IPS-18a (cell line): ENCODE measurements around the gene PMVK.
"Not testable (repeated sequence)": the region's sequence is repeated elsewhere in the genome, so short reads cannot be mapped to it uniquely, and the experiment has no call there.

ENCODE experiments used
- H3K27ac ChIP-seq: one replicate; pipeline ENCODE4 v1.5.1; 2013; ENCODE audit warnings: low read length
- H3K27me3 ChIP-seq: one replicate; pipeline ENCODE4 v1.6.1; 2013; ENCODE audit warnings: mild to moderate bottlenecking, low read length; ENCODE audit not compliant: control insufficient read depth, insufficient read depth
- H3K36me3 ChIP-seq: one replicate; pipeline ENCODE4 v1.6.1; 2013; ENCODE audit warnings: low read depth, low read length; ENCODE audit not compliant: control insufficient read depth
- H3K4me1 ChIP-seq: one replicate; pipeline ENCODE4 v1.6.1; 2013; ENCODE audit warnings: low read depth, low read length; ENCODE audit not compliant: control insufficient read depth
- H3K4me3 ChIP-seq: one replicate; pipeline ENCODE4 v1.5.1; 2013; ENCODE audit warnings: low read length
- H3K9ac ChIP-seq: one replicate; pipeline ENCODE4 v1.6.1; 2013; ENCODE audit warnings: mild to moderate bottlenecking, low read length, moderate library complexity
- H3K9me3 ChIP-seq: one replicate; pipeline ENCODE4 v1.6.1; 2013; ENCODE audit warnings: low read depth, low read length; ENCODE audit not compliant: control insufficient read depth

PMVK gene

DNA sequence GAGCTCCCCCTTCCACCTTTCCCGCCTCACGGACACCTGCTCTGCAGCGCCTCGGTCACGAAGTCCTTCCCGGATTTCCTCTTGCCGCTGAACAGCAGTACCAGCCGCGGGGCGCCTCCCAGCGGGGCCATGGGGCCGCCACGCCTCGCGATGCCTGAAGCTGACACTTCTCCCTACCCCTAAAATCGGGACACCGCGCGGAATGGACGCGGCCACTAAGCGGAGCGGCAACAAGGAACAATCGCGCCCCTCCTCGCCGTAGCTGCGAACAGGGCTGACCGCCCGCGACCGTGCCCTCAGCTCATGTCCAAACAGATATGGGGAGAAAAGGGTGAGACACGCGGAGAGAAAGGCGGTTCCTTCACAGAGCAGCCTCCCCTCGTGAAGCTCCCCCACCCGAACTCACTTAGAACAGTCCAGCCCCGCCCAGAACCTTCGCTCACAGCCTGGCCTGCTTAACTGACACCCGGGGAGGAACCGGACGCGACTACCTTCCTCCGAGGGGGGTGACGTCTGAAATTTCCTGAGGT is at the start of gene PMVK:
TSS of gene PMVK (minus strand) at position 165 of the 530 bp plus-strand sequence. CDS start at position 131, 34 bp downstream.
- Histone ChIP-seq H3K4me3 (peak within 1 kb of the TSS; percentile 90), H3K27me3 (no peaks in the 10 kb centered on the region), H3K9me3 (no peaks in the 10 kb centered on the region), H3K27ac (peak within 1 kb of the TSS; percentile 100), H3K4me1 (peaks cover 12% of the 10 kb centered on the region), H3K9ac (peak within 1 kb of the TSS; percentile 95), H3K36me3 (no peaks in the 10 kb centered on the region)

DNA sequence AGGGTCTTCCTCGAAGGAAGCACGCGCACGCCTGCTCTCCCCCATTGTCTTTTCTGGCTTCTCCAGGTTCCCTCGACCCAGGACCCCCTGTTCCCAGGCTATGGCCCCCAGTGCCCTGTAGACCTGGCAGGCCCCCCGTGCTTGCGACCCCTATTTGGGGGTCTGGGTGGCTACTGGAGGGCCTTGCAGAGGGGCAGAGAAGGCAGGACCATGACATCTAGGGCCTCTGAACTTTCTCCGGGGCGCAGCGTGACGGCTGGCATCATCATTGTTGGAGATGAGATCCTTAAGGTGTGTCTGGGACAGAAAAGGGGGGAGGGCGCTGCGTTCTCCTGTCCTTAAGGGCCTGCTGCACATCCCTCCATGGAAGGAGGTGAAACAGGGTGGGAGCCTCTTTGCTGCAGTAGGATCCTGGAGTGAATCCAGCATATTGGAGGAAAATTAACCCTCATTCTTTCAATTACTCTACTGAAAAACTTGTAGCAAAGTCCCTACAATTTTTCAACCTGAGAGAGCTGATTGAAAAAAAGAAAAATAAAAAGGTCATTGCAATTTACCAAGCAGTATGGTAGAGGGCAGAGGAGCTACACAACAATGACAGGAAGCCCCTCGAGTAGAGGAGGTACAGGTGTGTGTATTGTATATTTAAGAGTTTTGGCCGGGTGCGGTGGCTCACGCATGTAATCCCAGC is 47.4 kb upstream of the PMVK start:
- H3K36me3 ChIP-seq: peaks cover 31% of the 10 kb centered on the region
- peak overlapping the region; percentile 98 for H3K4me3 ChIP-seq
- peaks cover 6% of the 10 kb centered on the region for H3K4me1 ChIP-seq
- no peaks in the 10 kb centered on the region for H3K27me3 ChIP-seq
- peak overlapping the region; percentile 99 for H3K9ac ChIP-seq
- H3K27ac ChIP-seq: peak overlapping the region; percentile 74
- no peaks in the 10 kb centered on the region for H3K9me3 ChIP-seq

DNA sequence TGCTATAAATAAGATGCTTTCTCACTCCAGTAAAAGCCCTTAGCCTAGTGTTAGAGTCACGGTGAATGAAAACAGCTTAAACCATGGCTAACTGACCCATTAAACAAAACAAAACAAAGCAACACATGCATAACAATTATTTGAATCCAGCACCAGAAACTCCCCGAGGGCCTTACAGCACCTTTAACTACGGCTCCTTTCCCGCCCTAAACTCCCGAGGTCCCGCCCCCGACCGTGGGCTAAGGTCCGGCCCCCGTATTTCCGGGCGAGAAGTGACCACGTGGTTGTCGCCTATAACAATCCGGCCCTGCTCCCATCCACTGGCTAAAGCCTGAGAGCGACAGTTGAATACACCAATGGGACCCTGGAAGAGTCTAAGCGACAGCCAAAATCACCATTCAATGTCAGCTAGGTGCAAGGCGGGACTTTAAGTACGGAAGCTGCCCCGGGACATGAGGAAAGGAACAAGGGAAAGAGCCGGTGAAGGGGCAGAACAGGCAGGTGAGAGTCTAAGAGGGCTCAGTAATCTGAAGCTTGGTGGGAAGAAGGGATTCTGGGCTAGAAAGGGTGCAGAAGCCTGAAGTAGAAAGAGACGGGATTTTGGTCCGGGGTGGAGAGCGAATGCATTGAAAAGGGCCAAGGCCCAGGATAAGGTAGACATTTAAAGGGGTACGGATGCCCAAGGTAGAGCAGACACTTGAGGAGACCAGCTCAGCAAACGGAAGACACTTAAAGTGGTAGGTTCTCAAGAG is 46.6 kb upstream of the PMVK start, which contains the start of gene FLAD1:
TSS of gene FLAD1 (plus strand) at position 448 of the 752 bp plus-strand sequence. CDS start 351 bp downstream, outside the sequence.
- Histone ChIP-seq H3K27me3 (no peaks in the 10 kb centered on the region), H3K27ac (peak within 1 kb of the TSS; percentile 92), H3K36me3 (peaks cover 29% of the 10 kb centered on the region), H3K9ac (peak within 1 kb of the TSS; percentile 99), H3K4me3 (peak within 1 kb of the TSS; percentile 98), H3K4me1 (peaks cover 6% of the 10 kb centered on the region), H3K9me3 (no peaks in the 10 kb centered on the region)

DNA sequence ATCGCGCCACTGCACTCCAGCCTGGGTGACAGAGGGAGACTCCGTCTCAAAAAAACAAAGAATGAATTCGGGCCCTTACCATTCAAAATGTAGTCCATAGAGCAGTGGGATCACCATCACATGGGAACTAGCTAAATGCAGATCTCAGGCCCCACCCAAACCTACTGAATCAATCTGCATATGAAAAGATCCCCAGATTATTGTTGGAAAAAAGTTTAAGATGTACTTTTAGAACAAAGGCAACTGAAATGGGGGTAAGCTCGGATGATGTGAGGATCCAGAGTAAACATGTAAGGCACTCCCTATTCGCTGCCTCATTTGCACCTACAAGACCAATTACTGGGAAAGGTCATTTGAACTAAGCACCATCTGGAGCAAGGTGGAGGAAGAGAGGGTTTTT is 45.8 kb upstream of the PMVK start:
- Histone ChIP-seq H3K27ac (peak overlapping the region; percentile 92), H3K9ac (peak overlapping the region; percentile 91), H3K4me1 (peaks cover 6% of the 10 kb centered on the region), H3K4me3 (peak overlapping the region; percentile 75), H3K36me3 (peaks cover 26% of the 10 kb centered on the region), H3K27me3 (no peaks in the 10 kb centered on the region), H3K9me3 (no peaks in the 10 kb centered on the region)

DNA sequence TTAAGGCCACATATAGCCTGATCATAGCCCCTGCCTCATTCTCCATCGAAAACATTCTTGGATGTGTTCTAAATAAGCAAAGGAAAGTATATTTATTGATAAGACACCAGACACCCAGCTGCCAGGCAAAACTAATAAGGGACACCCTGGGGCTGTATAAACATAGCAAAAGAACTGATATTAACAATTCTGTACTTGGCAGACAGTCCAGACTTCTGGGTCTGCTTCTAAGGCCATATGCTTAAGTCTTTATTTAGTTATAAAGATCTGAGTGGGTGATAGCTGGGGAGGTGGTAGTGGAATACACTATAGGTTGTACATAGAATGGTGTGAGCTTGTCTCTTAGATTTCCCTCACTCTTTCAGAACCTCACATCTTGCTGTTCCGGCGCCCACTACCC is 41.8 kb upstream of the PMVK start:
- Histone ChIP-seq H3K4me1 (peaks cover 18% of the 10 kb centered on the region), H3K27ac (no peak overlapping the region), H3K9me3 (no peaks in the 10 kb centered on the region), H3K36me3 (peaks cover 23% of the 10 kb centered on the region), H3K27me3 (no peaks in the 10 kb centered on the region), H3K4me3 (no peak overlapping the region), H3K9ac (no peak overlapping the region)

DNA sequence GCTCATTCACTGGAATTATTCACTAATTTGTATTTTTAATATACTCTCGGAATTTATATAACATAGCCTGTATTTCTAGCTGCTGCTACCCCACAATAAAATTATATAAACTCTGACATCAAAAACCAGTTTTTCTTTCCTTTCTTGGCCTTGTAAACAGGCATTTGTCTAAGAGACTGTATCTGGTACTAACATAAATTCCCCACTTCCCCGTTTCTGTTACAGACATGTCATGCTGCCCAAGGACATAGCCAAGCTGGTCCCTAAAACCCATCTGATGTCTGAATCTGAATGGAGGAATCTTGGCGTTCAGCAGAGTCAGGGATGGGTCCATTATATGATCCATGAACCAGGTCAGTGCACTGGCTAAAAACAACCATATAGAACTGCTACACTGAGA is 41.2 kb upstream of the PMVK start:
- H3K9me3 ChIP-seq, H3K9ac ChIP-seq, H3K27me3 ChIP-seq, H3K4me3 ChIP-seq, H3K27ac ChIP-seq: not testable (repeated sequence)
- Histone ChIP-seq H3K36me3 (peaks cover 23% of the 10 kb centered on the region), H3K4me1 (peaks cover 21% of the 10 kb centered on the region)

DNA sequence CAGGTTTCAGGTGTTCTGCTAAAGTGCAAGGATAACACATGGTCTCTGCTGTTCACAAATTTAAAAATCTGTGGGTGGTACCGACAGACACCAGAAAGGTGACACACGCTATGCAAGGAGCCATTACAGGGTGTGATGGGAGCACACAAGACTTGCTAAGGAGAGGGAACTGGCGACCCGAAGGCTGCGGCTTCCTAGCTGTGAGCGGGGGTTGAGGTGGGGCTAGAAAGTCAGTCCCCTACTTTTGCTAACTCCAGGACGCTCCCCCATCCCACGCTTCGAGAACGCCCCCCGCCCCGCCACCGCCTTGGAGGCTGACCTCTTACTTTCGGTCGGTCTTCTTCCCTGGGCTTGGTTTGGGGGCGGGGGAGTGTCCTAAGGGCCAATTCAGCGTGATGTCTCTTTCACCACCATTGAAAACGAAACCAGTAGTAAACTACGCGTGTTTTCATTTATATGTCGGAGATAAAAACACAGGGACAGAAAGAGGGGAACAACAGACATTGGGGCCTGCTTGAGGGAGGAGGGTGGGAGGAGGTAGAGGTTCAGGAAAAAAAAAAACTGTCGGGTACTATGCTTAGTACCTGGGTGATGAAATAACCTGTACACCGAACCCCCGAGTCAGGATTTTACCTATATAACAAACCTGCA is 39.0 kb upstream of the PMVK start:
- Histone ChIP-seq H3K27me3 (no peaks in the 10 kb centered on the region), H3K9ac (peak overlapping the region; percentile 91), H3K4me1 (peaks cover 27% of the 10 kb centered on the region), H3K4me3 (peak overlapping the region; percentile 90), H3K9me3 (no peaks in the 10 kb centered on the region), H3K27ac (peak overlapping the region; percentile 75), H3K36me3 (peaks cover 20% of the 10 kb centered on the region)

DNA sequence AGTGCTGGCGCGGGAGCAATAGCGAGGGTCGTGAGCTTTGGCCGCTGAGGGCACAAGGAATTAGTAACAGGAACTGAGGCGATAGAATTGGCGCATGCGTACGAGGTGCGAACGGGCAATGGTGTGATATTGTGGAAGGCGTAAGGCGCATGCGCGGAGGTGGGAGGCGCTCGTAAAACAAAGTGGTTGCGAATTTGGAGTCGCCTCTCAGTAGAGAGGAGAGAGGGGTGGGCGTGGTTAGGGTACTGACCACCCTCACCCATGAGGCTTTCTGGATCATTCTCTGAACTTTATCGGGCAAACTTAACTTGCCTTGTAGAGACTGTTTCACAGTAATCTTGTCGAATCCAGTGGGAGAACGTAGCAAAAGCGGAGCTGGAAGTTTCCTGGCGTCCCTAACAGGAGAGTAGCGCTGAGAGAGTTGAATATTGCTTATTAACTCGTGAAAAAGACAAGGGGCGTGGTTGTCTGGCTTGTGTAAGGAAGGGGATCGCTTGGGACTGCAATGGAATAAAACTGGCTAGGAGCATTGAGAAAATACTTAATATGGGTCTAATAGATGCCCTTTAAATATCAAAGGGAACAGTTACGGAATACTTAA is 38.4 kb upstream of the PMVK start:
- Histone ChIP-seq H3K4me1 (peaks cover 27% of the 10 kb centered on the region), H3K36me3 (peaks cover 20% of the 10 kb centered on the region), H3K9ac (peak overlapping the region; percentile 91), H3K27ac (peak overlapping the region; percentile 75), H3K4me3 (peak overlapping the region; percentile 90), H3K9me3 (no peaks in the 10 kb centered on the region), H3K27me3 (no peaks in the 10 kb centered on the region)

DNA sequence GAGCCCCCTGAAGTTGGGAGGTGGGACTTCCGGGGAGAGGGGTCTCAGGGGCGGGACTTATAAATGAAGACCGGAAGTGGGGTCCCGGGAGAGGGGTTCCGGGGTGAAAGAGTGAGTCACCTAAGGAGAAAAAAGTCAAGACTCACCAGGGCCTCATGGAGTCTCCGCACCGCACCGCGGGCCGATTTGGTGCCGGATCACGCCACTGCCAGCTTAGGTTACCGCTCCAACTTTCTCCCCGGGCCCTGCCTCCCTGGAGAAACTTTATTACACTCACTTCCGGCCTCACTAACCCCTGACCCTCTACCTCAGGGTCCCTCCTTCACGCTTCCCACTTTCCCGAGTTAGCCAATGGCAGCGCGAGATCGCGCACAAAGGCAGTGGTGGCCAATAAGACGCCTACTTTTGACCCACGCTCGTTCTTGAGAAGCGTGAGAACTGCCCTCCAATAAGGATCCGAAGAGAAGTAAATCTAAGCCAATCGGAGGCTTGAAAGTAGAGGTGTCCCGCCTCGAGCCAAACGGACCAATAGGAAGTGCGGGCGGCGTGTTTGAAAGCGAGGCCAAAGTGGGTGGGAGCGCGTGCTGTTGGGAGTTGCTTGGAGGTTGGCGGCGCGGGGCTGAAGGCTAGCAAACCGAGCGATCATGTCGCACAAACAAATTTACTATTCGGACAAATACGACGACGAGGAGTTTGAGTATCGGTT is 37.7 kb upstream of the PMVK start, which contains the start of gene CKS1B:
TSS of gene CKS1B (plus strand) at position 580 of the 706 bp plus-strand sequence. CDS start at position 645, 65 bp downstream.
- no peaks in the 10 kb centered on the region for H3K9me3 ChIP-seq
- peak within 1 kb of the TSS; percentile 91 for H3K9ac ChIP-seq
- peaks cover 15% of the 10 kb centered on the region for H3K36me3 ChIP-seq
- peak within 1 kb of the TSS; percentile 90 for H3K4me3 ChIP-seq
- H3K27me3 ChIP-seq: no peaks in the 10 kb centered on the region
- peak within 1 kb of the TSS; percentile 93 for H3K27ac ChIP-seq
- H3K4me1 ChIP-seq: peaks cover 27% of the 10 kb centered on the region

DNA sequence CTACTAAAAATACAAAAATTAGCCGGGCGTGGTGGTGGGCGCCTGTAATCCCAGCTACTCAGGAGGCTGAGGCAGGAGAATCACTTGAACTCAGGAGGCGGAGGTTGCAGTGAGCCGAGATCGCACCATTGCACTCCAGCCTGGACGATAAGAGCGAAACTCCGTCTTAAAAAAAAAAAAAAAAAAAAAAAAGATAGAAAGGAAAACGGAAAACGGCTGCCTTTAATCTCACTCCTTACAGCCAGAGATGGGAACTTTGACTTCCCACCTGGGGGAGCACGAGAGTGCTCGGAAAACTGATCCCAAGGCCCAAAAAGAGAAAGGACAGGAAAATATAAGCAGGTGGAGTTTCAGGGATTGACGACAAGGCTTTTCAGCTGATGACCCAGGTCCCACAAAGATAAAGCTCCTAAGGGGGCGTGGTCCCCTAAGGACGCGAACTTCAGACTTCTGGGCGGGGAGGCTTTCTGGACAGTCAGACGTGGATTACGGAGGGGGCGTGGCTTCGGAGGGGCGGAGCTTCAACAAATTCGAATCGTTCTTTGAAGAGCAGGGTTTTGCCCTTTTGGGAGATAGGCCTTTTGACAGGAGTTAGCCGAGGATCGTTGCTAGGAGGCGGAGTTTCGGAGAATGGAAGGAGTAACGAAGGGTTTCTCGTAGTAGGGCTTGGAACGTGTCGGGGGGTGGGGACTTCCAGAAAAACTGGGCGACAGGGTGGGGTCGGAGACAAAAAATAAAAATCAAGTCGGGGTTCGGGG is 37.0 kb upstream of the PMVK start:
- Histone ChIP-seq H3K36me3 (peaks cover 10% of the 10 kb centered on the region), H3K27ac (peak overlapping the region; percentile 93), H3K4me3 (peak overlapping the region; percentile 90), H3K9me3 (no peaks in the 10 kb centered on the region), H3K27me3 (no peaks in the 10 kb centered on the region), H3K9ac (peak overlapping the region; percentile 91), H3K4me1 (peaks cover 27% of the 10 kb centered on the region)
